ENCODE measurements around the gene IPMK. TPM values are rescaled to one million over a fixed set of nuclear protein-coding genes. Genes with fewer than 3 reads are reported as not detected.

IPMK gene
- total RNA-seq, 1 experiment from 2014 or later, result 10.0 TPM

DNA sequence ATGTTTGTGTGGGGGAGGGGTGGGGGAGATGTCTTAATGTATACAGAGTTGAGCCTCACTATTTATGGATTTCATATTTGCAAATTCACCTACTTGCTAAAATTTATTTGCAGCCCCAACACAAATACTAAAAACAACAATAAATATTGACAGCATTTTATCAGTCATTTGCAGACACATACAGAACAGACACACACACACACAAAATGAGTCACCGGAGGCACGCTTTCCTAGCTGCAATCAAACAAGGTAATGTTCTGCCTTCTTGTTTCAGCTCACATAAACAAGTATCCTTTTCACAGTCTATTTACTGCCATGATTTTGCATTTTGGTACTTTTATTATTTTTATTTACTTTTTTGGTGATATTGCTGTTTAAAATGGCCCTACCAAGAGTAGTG lies 88.5 kb downstream of the IPMK start:
- Mint-ChIP-seq H3K9me3 (ENCODE audit: low read depth, unreplicated experiment) (no peaks in the 10 kb centered on the region), H3K27me3 (ENCODE audit: unreplicated experiment) (no peaks in the 10 kb centered on the region), H3K4me1 (ENCODE audit: low read depth, unreplicated experiment) (peaks cover 33% of the 10 kb centered on the region), H3K36me3 (ENCODE audit: insufficient read depth, unreplicated experiment) (no peaks in the 10 kb centered on the region), H3K27ac (ENCODE audit: unreplicated experiment) (no peak overlapping the region), H3K4me3 (ENCODE audit: low read depth, unreplicated experiment) (no peak overlapping the region)
- peak; percentile 29 for DNase-seq
- no TSS peak for BruUV-seq (replicated peaks)
- CTCF ChIA-PET, result interaction anchor here (0.8 to 5.8 kb wide), 7 partner anchors 10 to 206 kb away, joined by 3 to 64 read pairs (median 4); partner anchors contain the start of genes CISD1 and TFAM
- intact Hi-C loops (cut with micrococcal nuclease; ENCODE audit: unreplicated experiment), result no loop called here
- TF ChIP-seq, protein P1, sequence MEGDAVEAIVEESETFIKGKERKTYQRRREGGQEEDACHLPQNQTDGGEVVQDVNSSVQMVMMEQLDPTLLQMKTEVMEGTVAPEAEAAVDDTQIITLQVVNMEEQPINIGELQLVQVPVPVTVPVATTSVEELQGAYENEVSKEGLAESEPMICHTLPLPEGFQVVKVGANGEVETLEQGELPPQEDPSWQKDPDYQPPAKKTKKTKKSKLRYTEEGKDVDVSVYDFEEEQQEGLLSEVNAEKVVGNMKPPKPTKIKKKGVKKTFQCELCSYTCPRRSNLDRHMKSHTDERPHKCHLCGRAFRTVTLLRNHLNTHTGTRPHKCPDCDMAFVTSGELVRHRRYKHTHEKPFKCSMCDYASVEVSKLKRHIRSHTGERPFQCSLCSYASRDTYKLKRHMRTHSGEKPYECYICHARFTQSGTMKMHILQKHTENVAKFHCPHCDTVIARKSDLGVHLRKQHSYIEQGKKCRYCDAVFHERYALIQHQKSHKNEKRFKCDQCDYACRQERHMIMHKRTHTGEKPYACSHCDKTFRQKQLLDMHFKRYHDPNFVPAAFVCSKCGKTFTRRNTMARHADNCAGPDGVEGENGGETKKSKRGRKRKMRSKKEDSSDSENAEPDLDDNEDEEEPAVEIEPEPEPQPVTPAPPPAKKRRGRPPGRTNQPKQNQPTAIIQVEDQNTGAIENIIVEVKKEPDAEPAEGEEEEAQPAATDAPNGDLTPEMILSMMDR (IDR thresholded peaks at IDR 0.05; ENCODE audit: unreplicated experiment), result no peak

DNA sequence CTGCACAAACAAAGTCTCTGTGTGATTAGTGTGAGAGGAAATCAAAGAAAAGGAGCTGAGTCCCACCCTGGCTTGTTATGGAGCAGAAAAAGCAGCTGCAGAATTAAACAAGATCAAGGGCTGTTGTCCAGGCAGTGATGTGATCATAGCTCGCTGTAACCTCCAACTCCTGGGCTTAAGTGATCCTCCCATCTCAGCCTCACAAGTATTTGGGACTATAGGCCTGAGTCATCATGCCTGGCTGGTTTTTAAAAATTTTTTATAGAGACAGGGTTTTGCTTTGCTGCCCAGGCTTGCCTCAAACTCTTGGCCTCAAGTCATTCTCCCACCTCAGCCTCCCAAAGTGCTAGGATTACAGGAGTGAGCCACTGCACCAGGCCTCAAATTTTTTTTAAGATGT lies 88.9 kb downstream of the IPMK start:
- BruUV-seq (replicated peaks), result no TSS peak

DNA sequence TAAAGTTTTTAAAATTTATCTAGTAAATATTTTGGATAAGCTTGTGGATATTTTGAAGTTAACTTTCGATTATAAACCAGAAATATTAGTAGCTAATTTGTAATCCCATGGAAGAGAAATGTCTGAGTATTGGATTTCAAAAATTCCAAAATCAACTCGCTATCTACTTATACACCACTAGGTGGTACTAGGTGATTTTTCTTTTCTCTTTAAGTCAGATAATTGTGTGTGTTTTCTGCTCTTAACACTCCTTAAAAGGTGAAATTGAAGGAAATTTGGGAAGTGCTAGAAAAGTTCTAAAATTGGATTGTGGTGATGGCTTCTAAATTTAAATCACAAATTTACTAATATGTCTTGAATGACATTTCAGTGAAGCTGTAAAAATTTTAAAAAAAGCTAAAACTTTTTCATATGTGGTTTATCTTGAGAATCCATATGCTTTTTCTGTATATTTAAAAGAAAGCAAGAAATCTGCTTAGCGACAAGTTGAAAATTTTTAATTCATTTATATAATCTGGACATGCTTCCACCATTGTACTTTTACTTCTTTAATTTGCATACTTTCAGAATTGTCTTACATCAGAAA lies 90.2 kb downstream of the IPMK start:
- Mint-ChIP-seq H3K4me3 (ENCODE audit: low read depth, unreplicated experiment) (no peak overlapping the region), H3K9me3 (ENCODE audit: low read depth, unreplicated experiment) (no peaks in the 10 kb centered on the region), H3K27ac (ENCODE audit: unreplicated experiment) (no peak overlapping the region), H3K27me3 (ENCODE audit: unreplicated experiment) (no peaks in the 10 kb centered on the region), H3K36me3 (ENCODE audit: insufficient read depth, unreplicated experiment) (no peaks in the 10 kb centered on the region), H3K4me1 (ENCODE audit: low read depth, unreplicated experiment) (peaks cover 33% of the 10 kb centered on the region)
- TF ChIP-seq, protein P1 (IDR thresholded peaks at IDR 0.05; ENCODE audit: unreplicated experiment), result no peak
- no TSS peak for BruUV-seq (replicated peaks)
- no peak for DNase-seq
- intact Hi-C loops (cut with micrococcal nuclease; ENCODE audit: unreplicated experiment), result loop anchor here (1.0 to 2.0 kb wide), 2 partner anchors 114 to 207 kb away; partner anchors contain the start of gene TFAM
- CTCF ChIA-PET, result interaction anchor here (0.6 to 5.8 kb wide), 5 partner anchors 20 to 127 kb away, joined by 3 to 64 read pairs (median 3); no protein-coding TSS in a partner anchor

More for the DNA sequence above, 88.9 kb downstream of the IPMK start:
- no peaks in the 10 kb centered on the region for H3K9me3 Mint-ChIP-seq (ENCODE audit: low read depth, unreplicated experiment)
- CTCF ChIA-PET, result interaction anchor here (0.9 to 5.8 kb wide), 4 partner anchors 30 to 115 kb away, joined by 3 to 64 read pairs (median 4); no protein-coding TSS in a partner anchor
- peaks cover 33% of the 10 kb centered on the region for H3K4me1 Mint-ChIP-seq (ENCODE audit: low read depth, unreplicated experiment)
- DNase-seq, result no peak
- TF ChIP-seq, protein P1 (IDR thresholded peaks at IDR 0.05; ENCODE audit: unreplicated experiment), result no peak
- intact Hi-C loops (cut with micrococcal nuclease; ENCODE audit: unreplicated experiment), result no loop called here
- no peaks in the 10 kb centered on the region for H3K27me3 Mint-ChIP-seq (ENCODE audit: unreplicated experiment)
- H3K27ac Mint-ChIP-seq (ENCODE audit: unreplicated experiment), result no peak overlapping the region
- H3K36me3 Mint-ChIP-seq (ENCODE audit: insufficient read depth, unreplicated experiment), result no peaks in the 10 kb centered on the region
- no peak overlapping the region for H3K4me3 Mint-ChIP-seq (ENCODE audit: low read depth, unreplicated experiment)

DNA sequence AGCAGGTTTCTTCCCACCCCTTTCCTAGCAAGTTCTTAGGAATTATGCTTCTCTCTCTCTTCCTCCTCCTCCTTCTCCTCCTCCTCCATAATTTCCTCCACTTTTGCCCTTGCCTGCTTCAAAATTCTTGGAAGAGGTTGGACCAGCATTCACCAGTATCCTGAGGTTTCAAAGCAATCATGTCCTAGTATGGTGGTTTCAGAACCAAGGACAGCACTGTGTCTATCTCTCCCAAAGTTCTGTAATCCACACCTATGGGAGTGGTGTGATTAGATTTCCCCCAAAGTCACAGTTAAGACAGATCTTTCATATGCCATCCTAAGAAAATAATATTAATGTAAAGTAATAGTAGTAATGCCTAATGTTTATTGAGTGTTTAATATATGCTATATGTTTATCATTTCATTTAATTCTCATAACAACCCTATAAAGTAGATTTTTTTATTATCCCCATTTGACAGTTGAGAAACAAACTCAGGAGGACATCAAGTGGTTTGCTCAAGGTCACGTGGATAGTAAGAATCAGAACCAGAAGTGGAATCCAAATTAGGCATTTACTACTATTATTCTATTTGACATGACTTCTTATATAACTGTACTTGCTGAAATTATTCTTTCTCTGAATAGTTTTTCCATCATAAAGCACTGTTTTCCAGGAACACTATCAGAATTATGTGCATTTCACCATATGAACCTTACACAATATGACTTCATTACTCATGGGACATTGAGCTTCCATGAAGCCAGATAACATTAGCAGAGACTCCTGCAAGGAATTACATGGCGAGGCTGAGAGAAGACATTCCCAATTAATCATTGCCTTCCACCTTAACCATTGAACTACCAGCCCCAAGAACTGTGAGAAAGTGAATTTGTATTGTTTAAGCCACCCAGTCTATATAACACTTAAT lies 91.4 kb downstream of the IPMK start:
- no peak for DNase-seq
- CTCF ChIA-PET, result interaction anchor here (5.8 kb wide), 1 partner anchor 114 kb away, joined by 64 read pairs; no protein-coding TSS in a partner anchor
- H3K27me3 Mint-ChIP-seq (ENCODE audit: unreplicated experiment), result no peaks in the 10 kb centered on the region
- H3K36me3 Mint-ChIP-seq (ENCODE audit: insufficient read depth, unreplicated experiment), result no peaks in the 10 kb centered on the region
- no TSS peak for BruUV-seq (replicated peaks)
- H3K9me3 Mint-ChIP-seq (ENCODE audit: low read depth, unreplicated experiment), result no peaks in the 10 kb centered on the region
- H3K4me3 Mint-ChIP-seq (ENCODE audit: low read depth, unreplicated experiment), result no peak overlapping the region
- TF ChIP-seq, protein P1 (IDR thresholded peaks at IDR 0.05; ENCODE audit: unreplicated experiment), result no peak
- H3K27ac Mint-ChIP-seq (ENCODE audit: unreplicated experiment), result no peak overlapping the region
- peaks cover 31% of the 10 kb centered on the region for H3K4me1 Mint-ChIP-seq (ENCODE audit: low read depth, unreplicated experiment)
- intact Hi-C loops (cut with micrococcal nuclease; ENCODE audit: unreplicated experiment), result loop anchor here (2.0 kb wide), 1 partner anchor 209 kb away; the partner anchor contains the start of gene TFAM

All from Calu3 (cell line).